Activated T-helper 2 cell treated with anti-CD3 and anti-CD28 coated beads, Interferon-gamma antibody, Interleukin-2, Interleukin-4, amounts not matched to agents 10 μg/mL and 5 μg/mL and 100 μg/mL, durations not matched to agents 14 hours and 24 hours and 36 hours (primary cell): ENCODE data around the gene MYO7A. TPM values are rescaled to one million over a fixed set of nuclear protein-coding genes. Genes with fewer than 3 reads are reported as not detected.

Source experiments
- DNase-seq: peaks from one replicate; pipeline ENCODE4 v3.0.0; 2021; ENCODE audit warnings: low spot score
- H3K27ac Mint-ChIP-seq: one replicate; pipeline ENCODE4 v1.8.0; 2021; ENCODE audit warnings: mixed read lengths
- H3K27me3 Mint-ChIP-seq: one replicate; pipeline ENCODE4 v1.8.0; 2021; ENCODE audit warnings: low read depth, mixed read lengths
- H3K36me3 Mint-ChIP-seq: one replicate; pipeline ENCODE4 v1.8.0; 2021; ENCODE audit warnings: low read depth, mixed read lengths
- H3K4me1 Mint-ChIP-seq: one replicate; pipeline ENCODE4 v1.8.0; 2021; ENCODE audit warnings: low read depth, mixed read lengths
- H3K4me3 Mint-ChIP-seq: one replicate; pipeline ENCODE4 v1.8.0; 2021; ENCODE audit warnings: low read depth, mild to moderate bottlenecking, moderate library complexity, mixed read lengths
- H3K9me3 Mint-ChIP-seq: one replicate; pipeline ENCODE4 v1.8.0; 2021; ENCODE audit warnings: mixed read lengths
- intact Hi-C: fragments of 100-400 bp; cut with micrococcal nuclease; formaldehyde crosslinking; loops from one replicate; pipeline ENCODE4 v1.15.1; 2023
- total RNA-seq: library from RNA; stranded (reverse); gene quantifications from 2 replicates; pipeline ENCODE4 v1.2.3, GENCODE V29; 2022

MYO7A gene
- total RNA-seq, 1 donor from 2014 or later: 0.30 TPM

DNA sequence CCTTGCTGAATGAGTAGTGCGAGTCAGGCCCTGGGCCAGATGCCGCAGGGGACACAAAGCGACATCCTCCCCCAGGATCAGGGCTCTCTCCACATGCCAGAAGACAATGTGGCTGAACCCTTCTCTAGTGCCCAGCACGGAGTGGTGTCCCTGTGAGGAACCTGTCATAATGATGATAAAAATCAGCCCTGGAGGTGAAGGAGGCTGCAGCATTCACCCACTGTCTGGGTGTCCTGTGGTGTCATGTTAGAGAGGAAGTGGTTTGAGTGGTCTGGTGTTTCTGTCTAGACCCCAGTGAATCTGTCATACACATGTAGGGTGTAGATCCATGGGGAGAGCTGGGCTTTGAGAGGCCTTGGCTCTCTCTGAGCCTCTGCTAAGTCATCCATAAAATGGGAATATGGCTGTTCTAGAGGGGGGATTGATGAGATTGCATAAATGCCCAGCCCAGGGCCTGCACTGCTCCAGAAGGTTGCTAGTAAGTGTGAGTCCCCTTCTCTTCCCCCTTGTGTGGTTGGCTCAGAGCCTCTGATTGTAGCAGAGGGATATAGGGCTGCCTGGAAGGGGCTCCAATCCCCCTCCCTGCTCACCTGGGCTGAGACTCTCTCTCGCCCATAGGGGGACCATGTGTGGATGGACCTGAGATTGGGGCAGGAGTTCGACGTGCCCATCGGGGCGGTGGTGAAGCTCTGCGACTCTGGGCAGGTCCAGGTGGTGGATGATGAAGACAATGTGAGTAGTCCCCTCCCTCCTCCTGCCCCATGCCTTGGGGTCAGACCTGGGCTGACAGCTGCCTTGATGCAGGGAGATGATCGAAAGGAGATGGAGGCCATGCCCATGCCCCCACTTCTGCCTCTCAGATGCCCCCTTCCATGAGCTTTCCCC is 14.3 kb downstream of the MYO7A start:
- no peak for DNase-seq
- intact Hi-C loops: no loop called here
- Mint-ChIP-seq H3K36me3 (no peaks in the 10 kb centered on the region), H3K4me1 (peaks cover 15% of the 10 kb centered on the region), H3K27ac (no peak overlapping the region), H3K9me3 (no peaks in the 10 kb centered on the region), H3K4me3 (no peak overlapping the region), H3K27me3 (peaks cover 20% of the 10 kb centered on the region)

DNA sequence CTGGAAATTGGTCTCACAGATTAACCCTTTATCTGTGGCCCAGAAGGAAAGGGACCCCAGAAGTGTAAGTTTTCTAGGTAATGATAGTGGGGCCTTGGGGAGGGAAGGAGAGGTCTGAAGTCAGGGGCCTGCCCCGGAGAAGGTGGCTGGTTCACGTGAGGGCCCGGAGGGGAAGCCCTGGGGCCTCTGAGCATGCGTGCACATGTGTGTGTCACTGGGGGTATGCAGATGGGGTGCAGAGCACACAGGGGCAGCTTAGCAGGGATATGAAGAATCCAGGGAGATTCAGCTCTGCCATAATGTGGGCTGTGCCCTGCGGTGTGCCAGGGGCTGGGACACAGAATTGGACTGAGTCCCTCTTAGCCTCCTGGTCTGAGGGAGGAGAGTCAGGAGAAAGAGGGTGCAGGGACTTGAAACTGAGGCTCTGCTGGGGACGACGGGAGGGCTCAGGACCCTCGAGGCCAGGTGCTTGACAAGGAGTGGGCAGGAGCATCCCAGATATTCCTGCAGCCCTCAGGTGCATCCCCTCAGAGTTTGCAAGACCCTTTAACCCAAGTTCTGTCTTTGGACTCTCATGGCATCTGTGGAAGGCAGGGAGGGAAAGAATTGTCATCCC is 15.5 kb downstream of the MYO7A start:
- DNase-seq: no peak
- Mint-ChIP-seq H3K27ac (no peak overlapping the region), H3K27me3 (peaks cover 25% of the 10 kb centered on the region), H3K4me1 (peaks cover 21% of the 10 kb centered on the region), H3K36me3 (no peaks in the 10 kb centered on the region), H3K9me3 (no peaks in the 10 kb centered on the region), H3K4me3 (no peak overlapping the region)
- intact Hi-C loops: no loop called here

DNA sequence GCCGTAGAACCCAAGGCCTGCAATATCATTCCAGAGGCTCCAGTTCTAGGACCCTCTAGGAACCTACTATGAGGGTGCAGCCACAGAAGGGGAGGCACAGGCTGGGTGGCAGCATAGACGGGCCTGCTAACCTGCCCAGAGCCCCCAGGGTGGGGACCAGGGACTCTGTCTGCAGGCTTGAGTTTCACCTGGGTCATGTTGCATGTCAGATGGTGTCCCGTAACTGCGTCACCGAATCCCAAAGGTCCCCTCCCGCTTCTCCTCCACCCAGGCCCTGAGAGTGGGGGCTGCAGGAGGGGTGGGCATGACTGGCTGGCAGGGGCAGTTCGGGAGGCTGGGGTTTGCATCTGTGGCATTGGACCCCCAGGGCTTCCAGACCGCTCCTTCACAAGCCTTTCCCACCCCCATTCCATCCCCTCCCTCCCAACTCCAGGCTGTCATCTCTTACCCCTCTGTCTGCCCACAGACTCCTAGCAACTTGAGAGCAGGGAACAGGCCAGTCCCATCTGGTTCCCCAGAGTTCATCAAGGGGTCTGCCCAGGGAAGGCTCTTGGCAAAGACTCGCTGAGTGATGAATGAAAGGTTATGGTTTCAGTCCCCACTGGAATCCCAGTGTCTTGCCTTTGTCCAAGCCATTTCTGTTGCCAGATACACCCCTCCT is 16.3 kb downstream of the MYO7A start:
- peaks cover 23% of the 10 kb centered on the region for H3K4me1 Mint-ChIP-seq
- peaks cover 21% of the 10 kb centered on the region for H3K27me3 Mint-ChIP-seq
- no peaks in the 10 kb centered on the region for H3K36me3 Mint-ChIP-seq

DNA sequence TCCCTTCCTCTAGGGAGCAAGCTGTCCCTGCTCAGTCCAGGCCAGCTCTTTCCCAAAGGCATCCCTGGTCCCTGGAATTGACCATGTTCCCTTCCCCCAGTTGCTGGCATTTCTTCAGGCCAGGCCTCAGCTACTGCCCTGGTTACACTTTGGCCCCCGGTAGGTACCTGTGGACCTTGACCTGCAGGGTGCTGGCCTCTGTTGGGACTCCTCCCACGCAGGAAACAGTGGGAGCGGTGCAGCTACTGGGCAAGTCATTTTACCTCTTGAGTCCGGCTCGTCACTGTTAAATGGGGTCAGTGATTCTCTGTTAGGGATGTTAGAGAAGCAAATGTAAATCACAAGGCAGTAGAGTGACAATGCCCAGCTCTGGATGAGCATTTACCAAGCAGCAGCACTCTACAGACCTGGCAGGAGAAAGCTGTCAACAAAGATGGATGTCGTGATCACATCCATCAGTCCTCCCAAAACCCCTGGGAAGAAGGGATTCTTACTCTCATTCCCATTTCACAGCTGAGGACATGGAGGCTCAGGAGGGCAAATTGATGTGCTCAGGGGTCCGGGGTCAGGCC is 16.9 kb downstream of the MYO7A start:
- Mint-ChIP-seq H3K4me1 (peaks cover 23% of the 10 kb centered on the region), H3K27ac (no peak overlapping the region), H3K4me3 (no peak overlapping the region), H3K36me3 (no peaks in the 10 kb centered on the region), H3K9me3 (no peaks in the 10 kb centered on the region), H3K27me3 (peaks cover 16% of the 10 kb centered on the region)
- intact Hi-C loops: no loop called here
- DNase-seq: no peak

More for the DNA sequence above, 16.3 kb downstream of the MYO7A start:
- H3K4me3 Mint-ChIP-seq: no peak overlapping the region
- DNase-seq: no peak
- intact Hi-C loops: no loop called here
- H3K27ac Mint-ChIP-seq: no peak overlapping the region
- H3K9me3 Mint-ChIP-seq: no peaks in the 10 kb centered on the region

DNA sequence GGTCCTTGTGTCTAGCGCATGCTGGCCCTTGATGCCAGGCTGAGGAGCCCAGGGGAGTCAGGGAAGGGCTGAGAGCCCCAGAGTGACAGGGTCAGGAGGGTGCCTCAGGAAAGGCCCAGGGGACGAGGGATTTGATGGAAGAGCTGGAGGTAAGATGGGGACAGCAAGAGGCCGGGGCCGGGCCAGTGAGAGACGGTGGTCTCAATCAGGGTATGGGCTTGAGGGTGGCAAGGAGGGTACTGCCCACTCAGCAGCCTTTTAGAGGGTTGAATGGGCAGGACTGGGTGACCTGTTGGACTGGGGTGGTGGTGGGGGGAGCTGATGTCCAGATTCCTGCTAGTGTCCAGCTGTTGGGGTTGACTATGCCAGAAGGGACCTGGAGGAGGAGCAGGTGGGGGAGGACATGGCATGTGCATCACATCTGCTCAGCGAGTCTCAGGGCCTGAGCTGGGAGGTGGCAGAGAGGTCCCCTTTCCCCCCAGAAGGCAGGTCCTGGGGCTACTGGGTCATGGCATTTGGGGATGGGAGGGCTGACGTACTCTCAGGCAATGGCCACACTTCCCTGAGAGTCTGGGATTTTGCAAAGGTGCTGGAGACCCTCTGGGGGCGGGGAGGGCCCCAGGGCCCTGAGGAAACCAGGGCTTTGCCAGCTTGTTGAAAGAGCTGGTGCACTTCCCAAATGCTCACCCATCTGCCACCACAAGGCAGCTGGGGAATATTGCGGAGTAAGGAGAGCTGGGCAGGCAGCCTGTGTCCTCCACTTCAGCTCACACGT is 18.4 kb downstream of the MYO7A start:
- H3K4me1 Mint-ChIP-seq: peaks cover 25% of the 10 kb centered on the region
- H3K27ac Mint-ChIP-seq: no peak overlapping the region
- intact Hi-C loops: no loop called here
- H3K36me3 Mint-ChIP-seq: no peaks in the 10 kb centered on the region
- peaks cover 14% of the 10 kb centered on the region for H3K27me3 Mint-ChIP-seq
- no peak for DNase-seq
- no peak overlapping the region for H3K4me3 Mint-ChIP-seq
- H3K9me3 Mint-ChIP-seq: no peaks in the 10 kb centered on the region

DNA sequence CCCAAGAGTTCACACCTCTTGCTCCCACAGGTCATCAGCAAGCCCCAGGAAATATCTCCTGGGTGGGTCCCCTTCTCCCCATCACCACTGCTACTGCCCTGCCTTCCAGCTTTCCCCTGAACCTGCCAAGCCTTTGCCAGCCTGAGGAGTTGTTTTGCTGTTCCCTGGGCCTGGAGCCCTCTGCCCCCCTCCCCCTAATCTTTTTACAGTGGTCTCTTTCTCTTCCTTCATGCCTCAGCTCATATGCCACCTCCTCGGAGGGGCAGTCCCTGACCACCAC is 18.9 kb downstream of the MYO7A start:
- H3K4me3 Mint-ChIP-seq: no peak overlapping the region
- intact Hi-C loops: no loop called here
- no peak overlapping the region for H3K27ac Mint-ChIP-seq
- no peak for DNase-seq
- H3K4me1 Mint-ChIP-seq: peaks cover 26% of the 10 kb centered on the region
- no peaks in the 10 kb centered on the region for H3K36me3 Mint-ChIP-seq
- no peaks in the 10 kb centered on the region for H3K9me3 Mint-ChIP-seq
- H3K27me3 Mint-ChIP-seq: peaks cover 14% of the 10 kb centered on the region

DNA sequence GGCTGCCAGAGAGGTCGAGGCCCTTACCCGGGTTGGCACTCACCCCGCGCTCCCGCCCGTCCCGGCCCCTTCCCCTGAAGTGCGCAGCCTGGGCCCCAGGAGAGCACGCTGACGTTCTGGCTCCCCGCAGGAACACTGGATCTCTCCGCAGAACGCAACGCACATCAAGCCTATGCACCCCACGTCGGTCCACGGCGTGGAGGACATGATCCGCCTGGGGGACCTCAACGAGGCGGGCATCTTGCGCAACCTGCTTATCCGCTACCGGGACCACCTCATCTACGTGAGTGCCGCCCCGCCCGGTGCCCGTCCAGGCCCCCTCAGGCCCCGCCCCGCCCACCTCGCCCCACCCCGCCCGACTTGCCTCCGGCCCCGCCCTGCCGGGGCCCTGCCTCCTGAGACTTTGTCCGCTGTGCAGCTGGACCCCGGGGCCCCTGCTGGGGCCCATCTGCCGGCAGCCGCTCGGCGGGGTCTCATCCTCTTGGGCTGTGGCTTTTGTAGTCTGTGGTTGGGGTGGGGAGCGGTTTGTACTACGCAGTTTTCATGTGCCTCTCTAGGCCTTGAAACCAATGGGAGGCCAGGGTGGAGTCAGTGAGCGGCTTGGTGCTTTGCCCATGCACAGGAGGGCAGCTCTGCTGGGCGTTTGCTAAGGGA is 19.7 kb downstream of the MYO7A start:
- Mint-ChIP-seq H3K27me3 (peaks cover 14% of the 10 kb centered on the region), H3K4me3 (peak overlapping the region; percentile 65), H3K36me3 (no peaks in the 10 kb centered on the region), H3K27ac (no peak overlapping the region), H3K4me1 (peaks cover 28% of the 10 kb centered on the region), H3K9me3 (no peaks in the 10 kb centered on the region)
- intact Hi-C loops: no loop called here
- peak; percentile 30 for DNase-seq

DNA sequence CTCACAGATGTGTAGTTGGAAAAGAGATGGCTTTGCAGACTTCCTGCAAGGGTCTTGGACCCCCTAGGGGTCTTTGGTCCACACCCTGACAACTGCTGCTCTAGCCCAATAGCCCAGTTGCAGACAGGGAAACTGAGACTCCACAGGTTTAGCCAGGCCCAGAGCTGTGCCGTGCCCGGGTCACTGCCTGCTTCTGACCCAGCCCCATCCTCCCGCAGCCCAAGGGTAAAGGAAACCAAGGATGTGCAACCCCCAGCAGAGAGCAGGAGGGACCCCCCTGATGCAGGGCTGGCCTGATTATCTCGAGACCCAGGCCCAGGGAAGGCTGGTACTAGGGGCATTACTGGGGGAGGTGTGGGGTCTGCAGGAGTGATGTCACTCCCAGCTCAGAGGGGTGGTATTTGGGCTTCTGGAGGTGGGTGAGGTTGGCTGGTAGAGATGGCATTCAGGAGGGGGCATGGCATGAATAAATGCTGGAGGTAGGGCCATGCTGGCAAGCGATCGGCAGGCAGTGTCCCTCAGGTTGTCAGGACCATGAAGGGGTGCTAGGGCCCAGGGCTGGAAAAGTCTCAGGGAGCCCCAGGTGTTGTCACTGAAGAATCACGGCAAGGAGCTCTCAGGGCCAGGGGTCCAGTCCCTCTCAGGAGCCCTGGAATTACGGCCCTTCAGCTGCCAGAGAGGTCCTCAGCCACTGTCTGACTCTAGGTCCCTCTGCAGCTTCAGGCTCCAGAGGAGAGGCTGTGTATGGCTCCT is 21.1 kb downstream of the MYO7A start:
- peaks cover 32% of the 10 kb centered on the region for H3K4me1 Mint-ChIP-seq
- peaks cover 14% of the 10 kb centered on the region for H3K27me3 Mint-ChIP-seq
- H3K27ac Mint-ChIP-seq: no peak overlapping the region
- no peak overlapping the region for H3K4me3 Mint-ChIP-seq
- DNase-seq: no peak
- H3K36me3 Mint-ChIP-seq: no peaks in the 10 kb centered on the region
- no peaks in the 10 kb centered on the region for H3K9me3 Mint-ChIP-seq
- intact Hi-C loops: no loop called here

DNA sequence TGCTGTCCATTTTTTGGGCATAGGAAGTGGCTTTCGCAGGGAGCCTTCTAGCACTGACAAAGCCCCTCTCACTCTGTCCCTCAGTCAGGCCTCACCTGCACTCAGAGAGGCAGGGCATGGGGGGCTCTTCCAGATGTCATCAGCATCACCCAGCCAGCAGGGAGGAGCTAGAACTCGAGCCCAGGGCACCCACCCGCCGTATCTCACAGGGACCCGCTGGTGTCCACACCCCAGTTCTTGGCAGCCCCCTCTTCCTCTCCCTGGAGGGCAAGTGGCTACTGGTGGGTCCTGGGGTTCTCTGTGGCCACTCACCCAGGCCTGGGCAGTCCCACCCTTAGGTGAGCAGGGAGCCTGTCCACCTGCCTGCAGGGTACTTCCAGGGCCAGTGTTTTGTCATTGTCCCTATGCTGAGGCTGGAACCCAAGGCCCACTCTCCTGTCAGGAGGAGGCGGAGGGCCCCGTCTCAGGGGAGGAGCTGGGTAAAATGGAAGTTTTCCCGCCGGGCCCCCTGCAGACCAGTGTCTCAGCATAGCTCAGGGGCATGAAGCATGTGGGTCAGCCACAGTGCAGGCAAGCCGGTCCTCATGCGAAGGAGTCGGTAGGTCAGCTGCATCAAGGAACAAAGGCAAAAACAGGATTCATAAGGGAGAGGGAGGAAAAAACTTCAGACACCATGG is 21.8 kb downstream of the MYO7A start:
- intact Hi-C loops: no loop called here
- no peak overlapping the region for H3K27ac Mint-ChIP-seq
- peaks cover 14% of the 10 kb centered on the region for H3K27me3 Mint-ChIP-seq
- no peaks in the 10 kb centered on the region for H3K9me3 Mint-ChIP-seq
- no peak for DNase-seq
- no peak overlapping the region for H3K4me3 Mint-ChIP-seq
- no peaks in the 10 kb centered on the region for H3K36me3 Mint-ChIP-seq
- H3K4me1 Mint-ChIP-seq: peaks cover 34% of the 10 kb centered on the region

DNA sequence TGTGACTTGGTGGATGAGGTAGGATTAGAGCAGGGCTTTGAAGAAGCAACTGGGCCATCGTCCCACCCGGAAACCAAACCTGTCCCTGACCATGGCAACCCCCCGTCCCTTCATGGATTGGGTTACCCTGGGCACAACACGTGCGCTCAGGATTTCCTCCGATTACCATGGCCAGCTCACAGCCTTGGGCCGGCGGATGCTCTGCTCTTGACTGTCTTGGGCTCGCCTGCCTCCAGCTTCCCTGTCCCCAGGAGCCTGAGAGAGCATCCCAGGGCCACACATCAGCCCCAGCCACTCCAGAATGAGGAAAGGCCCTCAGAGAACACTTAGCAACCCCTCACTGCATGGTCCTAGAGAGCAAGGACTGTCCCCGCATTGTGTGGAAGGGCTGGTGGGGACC is 22.8 kb downstream of the MYO7A start:
- H3K36me3 Mint-ChIP-seq: no peaks in the 10 kb centered on the region
- no peak for DNase-seq
- no peak overlapping the region for H3K4me3 Mint-ChIP-seq
- intact Hi-C loops: no loop called here
- H3K9me3 Mint-ChIP-seq: no peaks in the 10 kb centered on the region
- H3K27ac Mint-ChIP-seq: no peak overlapping the region
- peaks cover 14% of the 10 kb centered on the region for H3K27me3 Mint-ChIP-seq
- H3K4me1 Mint-ChIP-seq: peaks cover 36% of the 10 kb centered on the region

DNA sequence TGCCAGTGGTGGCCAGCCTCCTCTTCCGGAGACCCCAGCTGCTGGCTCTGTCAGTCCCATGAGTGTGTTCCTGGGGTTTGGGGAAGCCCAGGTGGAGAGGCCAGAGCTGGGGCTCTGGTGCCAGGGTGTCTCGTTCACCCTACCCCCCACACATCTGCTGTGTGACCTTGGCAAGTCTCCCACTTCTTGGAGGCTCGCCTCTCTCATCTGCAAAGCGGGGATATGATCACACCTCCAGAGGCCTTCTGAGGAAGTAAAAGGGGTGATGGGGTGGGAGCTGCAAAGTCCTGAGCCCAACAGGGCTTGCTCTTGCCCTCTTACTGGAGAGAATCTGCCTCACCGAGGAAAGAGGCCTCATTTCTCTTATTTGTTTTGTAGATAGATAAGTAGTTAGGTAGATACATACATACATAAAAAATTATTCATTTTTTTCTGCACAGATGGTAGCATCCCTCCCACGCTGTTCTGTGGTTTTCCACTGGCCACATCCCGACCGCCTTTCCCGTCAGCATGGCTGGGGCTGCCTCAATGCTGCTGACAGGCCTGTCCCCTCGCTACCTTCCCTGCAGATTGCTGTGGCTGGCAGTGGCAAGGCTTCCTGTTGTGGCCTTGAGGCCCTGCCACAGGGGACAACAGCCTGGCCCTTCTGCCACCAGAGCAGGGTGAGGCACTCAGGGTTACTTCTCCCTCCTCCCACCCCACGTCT is 23.9 kb downstream of the MYO7A start:
- Mint-ChIP-seq H3K36me3 (no peaks in the 10 kb centered on the region), H3K27ac (peak overlapping the region; percentile 46), H3K9me3 (no peaks in the 10 kb centered on the region), H3K4me3 (peak overlapping the region; percentile 17), H3K27me3 (peaks cover 9% of the 10 kb centered on the region), H3K4me1 (peaks cover 36% of the 10 kb centered on the region)
- DNase-seq: peak; percentile 52
- intact Hi-C loops: loop anchor here (2.0 kb wide), 1 partner anchor 15 kb away; no protein-coding TSS in a partner anchor
